PC-3 (cell line): ENCODE data around the gene PPP1R8. TPM values are rescaled to one million over a fixed set of nuclear protein-coding genes. Genes with fewer than 3 reads are reported as not detected.
A peak's percentile ranks its signal among the peaks of the same experiment; 100 is the strongest.

Experiments used
- ATAC-seq: fragments of 200-7000 bp; cut with Tn5 transposase; 2 replicates; pipeline ENCODE4 v1.9.1; 2020; ENCODE audit warnings: mild to moderate bottlenecking, moderate library complexity
- BruUV-seq: library from RNA; stranded (reverse); fragments of 400-500 nt; replicated peaks from 2 replicates; lab custom pipeline; 2021; lab: Mats Ljungman, UMichigan
- CTCF ChIA-PET: fragments of 300-600 bp; sonication (Branson Sonifier 250); formaldehyde crosslinking; loops from one replicate; lab custom pipeline; 2022; ENCODE audit warnings: antibody characterized with exemption; lab: Charles Lee
- POLR2A ChIA-PET: fragments of 300-600 bp; sonication (Branson Sonifier 250); formaldehyde crosslinking; loops from one replicate; lab custom pipeline; 2022; ENCODE audit warnings: antibody characterized with exemption; ENCODE audit not compliant: unreplicated experiment; lab: Charles Lee
- DNase-seq: peaks from one replicate; pipeline ENCODE4 v3.0.0-alpha.2; 2015
- H2AFZ ChIP-seq: fragments of 300-600 bp; sonication (generic); 2 replicates; pipeline ENCODE4 v1.6.0; 2016; ENCODE audit warnings: antibody characterized with exemption, low read length
- H3F3A ChIP-seq: fragments of 300-600 bp; sonication (generic); one replicate; pipeline ENCODE4 v1.6.0; 2017; ENCODE audit warnings: antibody characterized with exemption, low read length, control low read depth, mild to moderate bottlenecking; ENCODE audit not compliant: unreplicated experiment
- H3K27ac ChIP-seq: fragments of 300-600 bp; sonication (generic); 2 replicates; pipeline ENCODE4 v1.5.1; 2016; ENCODE audit warnings: mild to moderate bottlenecking, low read length
- H3K27me3 ChIP-seq: fragments of 300-600 bp; sonication (generic); 2 replicates; pipeline ENCODE4 v1.6.1; 2016; ENCODE audit warnings: low read length, mixed read lengths
- H3K36me3 ChIP-seq: fragments of 300-600 bp; sonication (generic); 2 replicates; pipeline ENCODE4 v1.6.1; 2016; ENCODE audit warnings: low read depth, mixed run types, low read length, mixed read lengths
- H3K4me1 ChIP-seq: fragments of 300-600 bp; sonication (generic); 2 replicates; pipeline ENCODE4 v1.5.1; 2016; ENCODE audit warnings: low read length; ENCODE audit not compliant: insufficient read depth
- H3K4me2 ChIP-seq: fragments of 300-600 bp; sonication (generic); 2 replicates; pipeline ENCODE4 v1.6.0; 2016; ENCODE audit warnings: low read length
- H3K4me3 ChIP-seq: fragments of 300-600 bp; sonication (generic); 2 replicates; pipeline ENCODE4 v1.5.1; 2016; ENCODE audit warnings: mild to moderate bottlenecking, low read length, mixed read lengths
- H3K79me2 ChIP-seq: fragments of 300-600 bp; sonication (generic); 2 replicates; pipeline ENCODE4 v1.6.1; 2017; ENCODE audit warnings: low read length, mixed read lengths
- H3K9ac ChIP-seq: fragments of 300-600 bp; sonication (generic); 2 replicates; pipeline ENCODE4 v1.6.0; 2016; ENCODE audit warnings: mild to moderate bottlenecking, low read length
- H3K9me2 ChIP-seq: fragments of 300-600 bp; sonication (generic); replicated peaks from 2 replicates; pipeline ENCODE4 v1.6.1; 2016; ENCODE audit warnings: mixed run types, low read length, mixed read lengths
- H3K9me3 ChIP-seq: fragments of 300-600 bp; sonication (generic); 2 replicates; pipeline ENCODE4 v1.6.1; 2016; ENCODE audit warnings: low read length, mixed read lengths
- H4K20me1 ChIP-seq: fragments of 300-600 bp; sonication (generic); 2 replicates; pipeline ENCODE4 v1.6.1; 2016; ENCODE audit warnings: low read length, mixed read lengths
- EZH2 ChIP-seq: fragments of 300-600 bp; sonication (generic); IDR thresholded peaks from one replicate; pipeline ENCODE4 v1.6.1; 2017; ENCODE audit warnings: antibody characterized with exemption, mild to moderate bottlenecking, low read length; ENCODE audit not compliant: unreplicated experiment
- EZH2phosphoT487 ChIP-seq: fragments of 300-600 bp; sonication (generic); IDR thresholded peaks from 2 replicates; pipeline ENCODE4 v1.6.1; 2018; ENCODE audit warnings: mild to moderate bottlenecking, antibody characterized with exemption, low read length, borderline replicate concordance
- intact Hi-C: fragments of 100-400 bp; cut with micrococcal nuclease; formaldehyde crosslinking; loops from 2 replicates; pipeline ENCODE4 v1.9.0; 2023
- total RNA-seq: library from RNA; depleted of rRNA; stranded (reverse); fragments of >200 nt; gene quantifications from 2 replicates; pipeline ENCODE4 v1.2.3, GENCODE V29; 2014
- TF ChIP-seq, protein P1 (sequence below): fragments of 300-600 bp; sonication (generic); conservative IDR thresholded peaks from 2 replicates; pipeline ENCODE4 v1.5.1; 2017; ENCODE audit warnings: antibody characterized with exemption, low read depth, mild to moderate bottlenecking, low read length

PPP1R8 gene
- total RNA-seq, 1 experiment from 2014 or later: 85.0 TPM

- DNase-seq (no peak), ATAC-seq (no peak)
- Histone ChIP-seq H3F3A (no peaks in the 10 kb centered on the region), H2AFZ (no peak overlapping the region), H3K36me3 (no peaks in the 10 kb centered on the region), H3K9me2 (no peaks in the 10 kb centered on the region), H3K4me3 (no peak overlapping the region), H3K27me3 (no peaks in the 10 kb centered on the region), H3K9me3 (no peaks in the 10 kb centered on the region), H3K4me1 (peaks cover 33% of the 10 kb centered on the region), H3K27ac (no peak overlapping the region), H3K79me2 (no peaks in the 10 kb centered on the region), H4K20me1 (no peaks in the 10 kb centered on the region), H3K4me2 (no peak overlapping the region), H3K9ac (no peak overlapping the region)
- TF ChIP-seq, protein P1, sequence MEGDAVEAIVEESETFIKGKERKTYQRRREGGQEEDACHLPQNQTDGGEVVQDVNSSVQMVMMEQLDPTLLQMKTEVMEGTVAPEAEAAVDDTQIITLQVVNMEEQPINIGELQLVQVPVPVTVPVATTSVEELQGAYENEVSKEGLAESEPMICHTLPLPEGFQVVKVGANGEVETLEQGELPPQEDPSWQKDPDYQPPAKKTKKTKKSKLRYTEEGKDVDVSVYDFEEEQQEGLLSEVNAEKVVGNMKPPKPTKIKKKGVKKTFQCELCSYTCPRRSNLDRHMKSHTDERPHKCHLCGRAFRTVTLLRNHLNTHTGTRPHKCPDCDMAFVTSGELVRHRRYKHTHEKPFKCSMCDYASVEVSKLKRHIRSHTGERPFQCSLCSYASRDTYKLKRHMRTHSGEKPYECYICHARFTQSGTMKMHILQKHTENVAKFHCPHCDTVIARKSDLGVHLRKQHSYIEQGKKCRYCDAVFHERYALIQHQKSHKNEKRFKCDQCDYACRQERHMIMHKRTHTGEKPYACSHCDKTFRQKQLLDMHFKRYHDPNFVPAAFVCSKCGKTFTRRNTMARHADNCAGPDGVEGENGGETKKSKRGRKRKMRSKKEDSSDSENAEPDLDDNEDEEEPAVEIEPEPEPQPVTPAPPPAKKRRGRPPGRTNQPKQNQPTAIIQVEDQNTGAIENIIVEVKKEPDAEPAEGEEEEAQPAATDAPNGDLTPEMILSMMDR: no peak
- TF ChIP-seq EZH2 (no peak), EZH2phosphoT487 (no peak)
- ChIA-PET CTCF (no interaction called here), POLR2A (interaction anchor here (0.6 kb wide), 1 partner anchor 113 kb away, joined by 3 read pairs; no protein-coding TSS in a partner anchor)
- intact Hi-C loops: no loop called here
- no TSS peak for BruUV-seq
These were observed 30.9 kb downstream of the PPP1R8 start for GRCh38 chr1:27861436-27861835.

DNA sequence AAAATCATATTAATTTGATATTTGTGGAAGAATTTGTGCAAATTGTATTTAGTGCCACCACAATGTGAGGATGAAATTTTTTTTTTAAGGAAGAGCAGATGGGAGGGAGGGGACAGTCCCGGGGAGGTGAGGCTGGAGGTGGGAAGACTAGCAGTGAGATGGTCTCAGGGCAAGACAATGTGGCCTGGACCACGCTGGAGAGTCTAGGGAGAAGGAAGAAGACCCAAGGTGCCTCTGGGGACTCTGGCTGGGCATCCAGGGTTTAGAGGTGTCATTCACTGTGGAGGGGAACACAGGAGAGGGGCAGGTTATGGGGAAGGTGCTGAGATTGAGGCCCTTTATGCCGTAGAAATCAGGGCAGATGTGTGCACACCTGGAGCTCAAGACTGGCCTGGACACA is 31.4 kb downstream of the PPP1R8 start:
- no peak for ATAC-seq
- no peak overlapping the region for H3K27ac ChIP-seq
- H3K9me3 ChIP-seq: no peaks in the 10 kb centered on the region
- BruUV-seq: no TSS peak
- CTCF ChIA-PET: no interaction called here
- TF ChIP-seq EZH2phosphoT487 (no peak), EZH2 (no peak)
- TF ChIP-seq, protein P1: no peak
- H4K20me1 ChIP-seq: no peaks in the 10 kb centered on the region
- H3K79me2 ChIP-seq: no peaks in the 10 kb centered on the region
- H2AFZ ChIP-seq: no peak overlapping the region
- peaks cover 33% of the 10 kb centered on the region for H3K4me1 ChIP-seq
- POLR2A ChIA-PET: interaction anchor here (0.6 kb wide), 1 partner anchor 113 kb away, joined by 3 read pairs; no protein-coding TSS in a partner anchor
- no peaks in the 10 kb centered on the region for H3F3A ChIP-seq
- no peaks in the 10 kb centered on the region for H3K27me3 ChIP-seq
- no peak overlapping the region for H3K9ac ChIP-seq
- no peaks in the 10 kb centered on the region for H3K9me2 ChIP-seq
- no peak for DNase-seq
- H3K4me2 ChIP-seq: no peak overlapping the region
- intact Hi-C loops: no loop called here
- no peak overlapping the region for H3K4me3 ChIP-seq
- no peaks in the 10 kb centered on the region for H3K36me3 ChIP-seq

GRCh38 chr1:27862671-27863537 is 32.3 kb downstream of the PPP1R8 start:
- intact Hi-C loops: loop anchor here (1.0 kb wide), 1 partner anchor 12 kb away; no protein-coding TSS in a partner anchor
- Histone ChIP-seq H3K4me1 (peaks cover 33% of the 10 kb centered on the region), H3K4me2 (peak overlapping the region; percentile 67), H4K20me1 (no peaks in the 10 kb centered on the region), H3K27me3 (no peaks in the 10 kb centered on the region), H3K9me2 (no peaks in the 10 kb centered on the region), H3K4me3 (no peak overlapping the region), H3K9ac (peak overlapping the region; percentile 65), H3K9me3 (no peaks in the 10 kb centered on the region), H3F3A (no peaks in the 10 kb centered on the region), H3K36me3 (no peaks in the 10 kb centered on the region), H3K79me2 (no peaks in the 10 kb centered on the region), H3K27ac (peak overlapping the region; percentile 90), H2AFZ (peak overlapping the region; percentile 23)
- DNase-seq (peak; percentile 97), ATAC-seq (peak; percentile 99)
- ChIA-PET CTCF (interaction anchor here (0.6 kb wide), 1 partner anchor 94 kb away, joined by 3 read pairs; no protein-coding TSS in a partner anchor), POLR2A (interaction anchor here (0.5 kb wide), 1 partner anchor 874 kb away, joined by 4 read pairs; the partner anchor contains the start of gene YTHDF2)
- BruUV-seq: no TSS peak
- TF ChIP-seq EZH2: no peak
- no peak for TF ChIP-seq EZH2phosphoT487
- TF ChIP-seq, protein P1: no peak
